HEK293 (cell line): ENCODE measurements around the gene ZNF397.

Experiments used
- CTCF ChIA-PET: fragments of 350-600 bp; formaldehyde crosslinking; extraction: SDS; loops from one replicate; lab custom pipeline; 2021; ENCODE audit warnings: antibody characterized with exemption; lab: Yijun Ruan, JAX
- POLR2A ChIA-PET: fragments of 300-600 bp; formaldehyde crosslinking; extraction: SDS; loops from one replicate; lab custom pipeline; 2020; ENCODE audit warnings: antibody characterized with exemption, inconsistent platforms; lab: Yijun Ruan, JAX
- H3K27ac ChIP-seq: fragments of 200-500 bp; sonication (Bioruptor generic); 2 replicates; pipeline ENCODE4 v1.5.1; 2014; ENCODE audit warnings: low read depth, low read length, control low read depth, inconsistent platforms; ENCODE audit errors: extremely low read depth
- H3K36me3 ChIP-seq, 2 experiments: fragments of 200-500 bp in 1 of 2; sonication (Bioruptor generic) in 1 of 2; 1 replicate in 1 of 2; 2 replicates in 1 of 2; pipeline ENCODE4 v1.5.1; 2014 to 2017; ENCODE audit warnings: inconsistent platforms in 2 of 2, low read length in 2 of 2; ENCODE audit not compliant: control insufficient read depth in 2 of 2, insufficient read depth in 1 of 2
- H3K4me1 ChIP-seq: fragments of 200-500 bp; sonication (Bioruptor generic); 2 replicates; pipeline ENCODE4 v1.5.1; 2014; ENCODE audit warnings: mild to moderate bottlenecking, low read length, inconsistent platforms; ENCODE audit not compliant: control insufficient read depth, insufficient read depth
- H3K4me3 ChIP-seq: 2 replicates; pipeline ENCODE4 v1.5.1; 2011; ENCODE audit warnings: low read depth, mild to moderate bottlenecking, control low read depth, low read length, moderate library complexity
- H3K9me3 ChIP-seq: fragments of 200-500 bp; sonication (Bioruptor generic); 2 replicates; pipeline ENCODE4 v1.5.1; 2014; ENCODE audit warnings: low read depth, low read length, inconsistent platforms; ENCODE audit not compliant: control insufficient read depth, insufficient read depth
- BCL11B ChIP-seq: fragments of 450-650 bp; formaldehyde crosslinking; IDR thresholded peaks from 2 replicates; pipeline ENCODE4 v1.5.1; 2016; ENCODE audit warnings: low read depth, missing biosample characterization, missing genetic modification characterization
- KLF1 ChIP-seq: fragments of 450-650 bp; formaldehyde crosslinking; IDR thresholded peaks from 2 replicates; pipeline ENCODE4 v1.5.1; 2016; ENCODE audit warnings: missing biosample characterization, missing genetic modification characterization
- TRIM28 ChIP-seq: IDR thresholded peaks from 2 replicates; pipeline ENCODE4 v1.6.1; 2011; ENCODE audit warnings: low read length, control low read depth, borderline replicate concordance
- YY1 ChIP-seq: fragments of 450-650 bp; formaldehyde crosslinking; IDR thresholded peaks from 2 replicates; pipeline ENCODE4 v1.5.1; 2018; ENCODE audit warnings: missing biosample characterization, missing genetic modification characterization
- ZBTB21 ChIP-seq: fragments of 450-650 bp; formaldehyde crosslinking; IDR thresholded peaks from 2 replicates; pipeline ENCODE4 v1.5.1; 2017; ENCODE audit warnings: missing biosample characterization, missing genetic modification characterization
- ZNF155 ChIP-seq: fragments of 450-650 bp; formaldehyde crosslinking; IDR thresholded peaks from 2 replicates; pipeline ENCODE4 v1.5.1; 2016; ENCODE audit warnings: missing biosample characterization, missing genetic modification characterization
- ZNF16 ChIP-seq: fragments of 450-650 bp; formaldehyde crosslinking; IDR thresholded peaks from 2 replicates; pipeline ENCODE4 v1.5.1; 2016; ENCODE audit warnings: low read depth, missing biosample characterization, missing genetic modification characterization
- ZNF239 ChIP-seq: fragments of 450-650 bp; formaldehyde crosslinking; IDR thresholded peaks from 2 replicates; pipeline ENCODE4 v1.5.1; 2016; ENCODE audit warnings: missing biosample characterization, missing genetic modification characterization
- ZNF274 ChIP-seq, 2 experiments: fragments of 200-500 bp in 1 of 2; fragments of 450-650 bp in 1 of 2; sonication (Bioruptor generic) in 1 of 2; formaldehyde crosslinking in 1 of 2; IDR thresholded peaks; 2 replicates each; pipeline versions ENCODE4 v1.5.1 to v1.6.1; 2014 to 2016; ENCODE audit warnings: borderline replicate concordance in 1 of 2, inconsistent platforms in 1 of 2, low read length in 1 of 2, missing biosample characterization in 1 of 2, missing genetic modification characterization in 1 of 2
- ZNF366 ChIP-seq: fragments of 450-650 bp; formaldehyde crosslinking; conservative IDR thresholded peaks from 2 replicates; pipeline ENCODE4 v1.5.1; 2016; ENCODE audit warnings: missing biosample characterization, missing genetic modification characterization
- ZNF521 ChIP-seq: fragments of 450-650 bp; formaldehyde crosslinking; IDR thresholded peaks from 2 replicates; pipeline ENCODE4 v1.5.1; 2017; ENCODE audit warnings: missing biosample characterization, mild to moderate bottlenecking, missing genetic modification characterization
- ZNF549 ChIP-seq: fragments of 450-650 bp; IDR thresholded peaks from 2 replicates; pipeline ENCODE4 v1.5.1; 2018; ENCODE audit warnings: missing biosample characterization, missing genetic modification characterization, mild to moderate bottlenecking, inconsistent platforms, moderate library complexity
- ZNF555 ChIP-seq: fragments of 450-650 bp; formaldehyde crosslinking; conservative IDR thresholded peaks from 2 replicates; pipeline ENCODE4 v1.5.1; 2017; ENCODE audit warnings: missing biosample characterization, mild to moderate bottlenecking, missing genetic modification characterization, inconsistent platforms
- ZNF658 ChIP-seq: fragments of 450-650 bp; formaldehyde crosslinking; IDR thresholded peaks from 2 replicates; pipeline ENCODE4; 2016; ENCODE audit warnings: missing biosample characterization, missing genetic modification characterization
- ZNF791 ChIP-seq: fragments of 450-650 bp; formaldehyde crosslinking; IDR thresholded peaks from 2 replicates; pipeline ENCODE4 v1.5.1; 2016; ENCODE audit warnings: missing biosample characterization, missing genetic modification characterization
- ZSCAN16 ChIP-seq: fragments of 450-650 bp; formaldehyde crosslinking; IDR thresholded peaks from 2 replicates; pipeline ENCODE4 v1.5.1; 2016; ENCODE audit warnings: missing biosample characterization, missing genetic modification characterization
- TF ChIP-seq, protein P1 (sequence below): fragments of 450-650 bp; formaldehyde crosslinking; IDR thresholded peaks from 2 replicates; pipeline ENCODE4 v1.5.1; 2017; ENCODE audit warnings: missing biosample characterization, missing genetic modification characterization
- TF ChIP-seq, protein P2 (sequence below): fragments of 450-650 bp; formaldehyde crosslinking; IDR thresholded peaks from 2 replicates; pipeline ENCODE4 v1.5.1; 2016; ENCODE audit warnings: missing biosample characterization, missing genetic modification characterization

The ZNF397 gene

DNA sequence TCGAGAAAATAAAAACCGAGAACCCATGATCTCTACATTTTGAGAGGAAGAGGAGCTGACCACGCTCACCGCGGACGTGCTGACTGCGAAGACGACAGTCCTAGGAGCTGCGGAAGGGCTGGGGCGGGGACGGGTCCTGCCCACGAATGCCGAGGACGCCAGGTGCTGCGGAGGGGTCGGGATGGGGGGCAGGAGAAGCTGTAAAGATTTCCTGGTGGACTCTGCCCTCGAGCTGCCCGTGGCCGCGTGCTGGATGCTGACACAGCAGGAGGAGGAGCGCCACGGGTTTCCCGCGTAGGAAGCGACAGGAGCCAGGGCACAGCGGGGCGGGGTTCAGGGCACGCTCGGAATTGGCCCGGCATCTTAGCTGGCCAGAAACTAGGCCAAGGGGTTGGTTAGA, 27.0 kb downstream of the ZNF397 start:
- Histone ChIP-seq H3K27ac (no peak overlapping the region), H3K4me3 (no peak overlapping the region), H3K4me1 (no peaks in the 10 kb centered on the region), H3K9me3 (no peaks in the 10 kb centered on the region), H3K36me3 (peaks cover 0 to 22% of the 10 kb centered on the region in 2 experiments; a peak in 1 of 3 replicates)
- TF ChIP-seq BCL11B (tag by site-specific recombination), result no peak
- TF ChIP-seq ZNF16 (tag by site-specific recombination), result no peak
- TF ChIP-seq, protein P1, sequence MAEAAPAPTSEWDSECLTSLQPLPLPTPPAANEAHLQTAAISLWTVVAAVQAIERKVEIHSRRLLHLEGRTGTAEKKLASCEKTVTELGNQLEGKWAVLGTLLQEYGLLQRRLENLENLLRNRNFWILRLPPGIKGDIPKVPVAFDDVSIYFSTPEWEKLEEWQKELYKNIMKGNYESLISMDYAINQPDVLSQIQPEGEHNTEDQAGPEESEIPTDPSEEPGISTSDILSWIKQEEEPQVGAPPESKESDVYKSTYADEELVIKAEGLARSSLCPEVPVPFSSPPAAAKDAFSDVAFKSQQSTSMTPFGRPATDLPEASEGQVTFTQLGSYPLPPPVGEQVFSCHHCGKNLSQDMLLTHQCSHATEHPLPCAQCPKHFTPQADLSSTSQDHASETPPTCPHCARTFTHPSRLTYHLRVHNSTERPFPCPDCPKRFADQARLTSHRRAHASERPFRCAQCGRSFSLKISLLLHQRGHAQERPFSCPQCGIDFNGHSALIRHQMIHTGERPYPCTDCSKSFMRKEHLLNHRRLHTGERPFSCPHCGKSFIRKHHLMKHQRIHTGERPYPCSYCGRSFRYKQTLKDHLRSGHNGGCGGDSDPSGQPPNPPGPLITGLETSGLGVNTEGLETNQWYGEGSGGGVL (tag by site-specific recombination), result no peak
- TF ChIP-seq KLF1 (tag by site-specific recombination), result no peak
- TF ChIP-seq ZNF239 (tag by site-specific recombination), result no peak
- no peak for TF ChIP-seq ZNF366 (tag by site-specific recombination)
- TF ChIP-seq ZNF549 (tag by site-specific recombination), result no peak
- no peak for TF ChIP-seq ZSCAN16
- ChIA-PET CTCF (no interaction called here), POLR2A (interaction anchor here (1.9 kb wide), 1 partner anchor 22 kb away, joined by 6 read pairs; the partner anchor contains the start of gene ZSCAN30)

DNA sequence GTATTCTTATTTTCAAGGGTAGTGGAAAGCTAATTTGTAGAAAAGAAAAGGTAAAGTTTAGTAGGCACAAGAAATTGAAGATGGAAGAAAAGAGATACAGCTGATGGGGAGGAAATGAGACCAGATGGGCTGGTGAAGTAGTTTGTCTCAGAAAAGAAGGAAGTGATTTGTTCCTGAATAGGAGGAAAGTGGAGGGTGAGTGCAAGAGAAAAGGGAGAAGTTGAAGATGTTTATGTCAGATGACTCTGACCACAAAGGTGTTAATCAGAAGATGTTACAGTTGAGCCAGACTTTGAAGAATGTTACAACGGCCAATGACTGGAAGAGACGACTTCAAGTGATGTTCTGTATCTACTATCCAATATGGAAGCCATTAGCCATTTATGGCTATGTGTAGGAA, 28.0 kb downstream of the ZNF397 start:
- Histone ChIP-seq H3K4me1 (no peaks in the 10 kb centered on the region), H3K9me3 (no peaks in the 10 kb centered on the region), H3K36me3 (peaks cover 0 to 12% of the 10 kb centered on the region in 2 experiments; a peak in 1 of 3 replicates), H3K4me3 (no peak overlapping the region), H3K27ac (no peak overlapping the region)
- ChIA-PET CTCF (no interaction called here), POLR2A (interaction anchor here (1.9 kb wide), 1 partner anchor 21 kb away, joined by 6 read pairs; the partner anchor contains the start of gene ZSCAN30)
- TF ChIP-seq ZNF791 (no peak), ZNF274 (IDR thresholded peaks at IDR 0.05; ENCODE audit: low read length) (no peak), ZNF274 (tag by site-specific recombination; IDR thresholded peaks at IDR 0.05; ENCODE audit: borderline replicate concordance) (no peak), ZNF155 (tag by site-specific recombination) (no peak), ZNF555 (tag by site-specific recombination) (no peak), ZBTB21 (tag by site-specific recombination) (no peak)
- TF ChIP-seq, all 188 proteins: peak for 0

DNA sequence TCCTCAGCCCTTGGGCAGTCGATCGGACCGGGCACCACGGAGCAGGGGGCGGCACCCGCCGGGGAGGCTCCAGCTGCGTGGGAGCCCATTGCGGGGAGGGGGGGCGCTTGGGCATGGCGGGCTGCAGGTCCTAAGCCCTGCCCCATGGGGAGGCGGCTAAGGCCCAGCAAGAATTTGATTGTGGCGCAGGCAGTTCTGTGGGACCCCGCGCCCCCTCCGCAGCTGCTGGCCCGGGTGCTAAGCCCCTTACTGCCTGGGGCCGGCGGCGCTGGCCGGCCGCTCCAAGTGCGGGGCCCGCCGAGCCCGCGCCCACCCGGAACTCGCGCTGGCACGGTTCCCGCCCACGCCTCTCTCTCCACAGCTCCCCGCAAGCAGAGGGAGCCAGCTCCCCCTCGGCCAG, 30.8 kb downstream of the ZNF397 start:
- Histone ChIP-seq H3K4me1 (no peaks in the 10 kb centered on the region), H3K27ac (no peak overlapping the region), H3K9me3 (no peaks in the 10 kb centered on the region), H3K4me3 (no peak overlapping the region), H3K36me3 (peaks cover 0 to 6% of the 10 kb centered on the region in 2 experiments; a peak in 1 of 3 replicates)
- ChIA-PET POLR2A (interaction anchor here (0.6 to 0.8 kb wide), 2 partner anchors 18 to 31 kb away, joined by 4 to 7 read pairs; partner anchors contain the start of gene ZSCAN30), CTCF (no interaction called here)
- TF ChIP-seq TRIM28, result no peak
- TF ChIP-seq ZBTB21 (tag by site-specific recombination), result no peak
- TF ChIP-seq YY1 (tag by site-specific recombination), result no peak
- TF ChIP-seq ZNF658 (tag by site-specific recombination), result no peak
- TF ChIP-seq ZNF521, result no peak
- TF ChIP-seq, protein P2, sequence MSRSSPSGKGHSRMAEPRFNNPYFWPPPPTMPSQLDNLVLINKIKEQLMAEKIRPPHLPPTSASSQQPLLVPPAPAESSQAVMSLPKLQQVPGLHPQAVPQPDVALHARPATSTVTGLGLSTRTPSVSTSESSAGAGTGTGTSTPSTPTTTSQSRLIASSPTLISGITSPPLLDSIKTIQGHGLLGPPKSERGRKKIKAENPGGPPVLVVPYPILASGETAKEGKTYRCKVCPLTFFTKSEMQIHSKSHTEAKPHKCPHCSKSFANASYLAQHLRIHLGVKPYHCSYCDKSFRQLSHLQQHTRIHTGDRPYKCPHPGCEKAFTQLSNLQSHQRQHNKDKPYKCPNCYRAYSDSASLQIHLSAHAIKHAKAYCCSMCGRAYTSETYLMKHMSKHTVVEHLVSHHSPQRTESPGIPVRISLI (tag by site-specific recombination), result no peak
